ENCODE data around the gene P2RX7.
"Not testable (repeated sequence)": the region's sequence is repeated elsewhere in the genome, so short reads cannot be mapped to it uniquely, and the experiment has no call there.

P2RX7 gene

GRCh38 chr12:121212875-121213274, 80.2 kb downstream of the P2RX7 start:
- no peak for DNase-seq

GRCh38 chr12:121214166-121214777, 81.6 kb downstream of the P2RX7 start:
- peak in 1 of 2 donors; percentile 24 for DNase-seq

GRCh38 chr12:121214855-121215745, 82.4 kb downstream of the P2RX7 start:
- DNase-seq, result no peak

GRCh38 chr12:121216102-121216501, 83.4 kb downstream of the P2RX7 start:
- no peak for DNase-seq

- no peak for DNase-seq
Observed at GRCh38 chr12:121217063-121217462, 84.4 kb downstream of the P2RX7 start.

- DNase-seq, result no peak
Observed at GRCh38 chr12:121217761-121218160, 85.1 kb downstream of the P2RX7 start.

GRCh38 chr12:121218588-121219352, 86.1 kb downstream of the P2RX7 start:
- no peak for DNase-seq

GRCh38 chr12:121219353-121219986, 86.8 kb downstream of the P2RX7 start:
- no peak for DNase-seq

GRCh38 chr12:121222847-121223246, 90.2 kb downstream of the P2RX7 start:
- no peak for DNase-seq

- no peak for DNase-seq
Observed at GRCh38 chr12:121223292-121224285, 90.9 kb downstream of the P2RX7 start.

GRCh38 chr12:121224591-121224990, 91.9 kb downstream of the P2RX7 start:
- DNase-seq, result no peak

- DNase-seq, result no peak
Observed at GRCh38 chr12:121226399-121226798, 93.7 kb downstream of the P2RX7 start.

- not testable (repeated sequence) for DNase-seq
Observed at GRCh38 chr12:121226871-121227270, 94.2 kb downstream of the P2RX7 start.

GRCh38 chr12:121227294-121227693, 94.6 kb downstream of the P2RX7 start:
- no peak for DNase-seq

- DNase-seq, result no peak
Observed at GRCh38 chr12:121228919-121229665, 96.4 kb downstream of the P2RX7 start.

- DNase-seq, result peak; percentile 61 to 64
Observed at GRCh38 chr12:121229826-121230537, 97.3 kb downstream of the P2RX7 start.

GRCh38 chr12:121230538-121230907, 97.8 kb downstream of the P2RX7 start:
- DNase-seq, result no peak

- DNase-seq, result no peak
Observed at GRCh38 chr12:121232163-121232562, 99.5 kb downstream of the P2RX7 start.

- DNase-seq, result no peak
Observed at GRCh38 chr12:121232977-121233627, 100.4 kb downstream of the P2RX7 start.

GRCh38 chr12:121233628-121234020, 100.9 kb downstream of the P2RX7 start:
- DNase-seq, result no peak
